GM21447 (cell line): ENCODE measurements around the gene PACRG.
"Not testable (repeated sequence)": the region's sequence is repeated elsewhere in the genome, so short reads cannot be mapped to it uniquely, and the experiment has no call there.

Source experiments
- ATAC-seq: cut with Tn5 transposase; IDR thresholded peaks from one replicate; pipeline ENCODE4 v1.9.1; 2021; ENCODE audit not compliant: unreplicated experiment

PACRG gene

DNA sequence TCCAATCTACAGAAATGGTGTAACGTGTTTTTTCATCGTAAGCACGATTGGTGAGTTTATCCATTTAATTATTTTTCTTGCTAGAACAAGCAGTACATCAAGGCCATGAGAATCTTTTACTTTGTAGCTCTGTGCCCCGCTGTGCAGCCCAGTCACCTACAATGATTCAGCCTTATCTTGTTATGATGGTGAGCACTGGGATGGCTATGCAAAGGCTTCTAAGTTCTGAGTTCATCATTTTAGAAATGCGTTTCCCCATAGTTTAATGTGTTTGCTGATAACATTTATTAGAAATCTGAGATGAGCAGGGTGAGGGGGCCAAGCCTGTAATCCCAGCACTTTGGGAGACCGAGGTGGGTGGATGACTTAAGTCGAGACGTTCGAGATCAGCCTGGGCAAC, 575.0 kb downstream of the PACRG start:
- ATAC-seq, result no peak

DNA sequence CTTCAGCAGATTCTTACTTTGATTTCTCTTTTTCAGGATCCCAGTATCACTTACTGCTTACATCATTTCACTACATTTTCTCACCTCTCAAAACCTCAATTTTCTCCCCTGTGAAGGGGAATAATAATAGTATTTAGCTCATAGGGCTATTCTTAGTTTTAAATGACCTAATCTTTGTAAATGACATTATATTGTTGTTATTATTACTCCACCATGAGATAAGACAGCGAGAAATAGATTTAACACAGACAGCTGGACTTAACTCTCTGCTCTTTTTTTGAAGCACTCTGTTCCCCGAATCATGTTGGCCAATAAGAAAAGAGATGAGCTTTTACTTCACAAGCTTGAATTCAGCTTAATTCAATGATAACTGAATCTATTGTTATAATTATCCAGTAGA, 578.2 kb downstream of the PACRG start:
- ATAC-seq, result no peak

DNA sequence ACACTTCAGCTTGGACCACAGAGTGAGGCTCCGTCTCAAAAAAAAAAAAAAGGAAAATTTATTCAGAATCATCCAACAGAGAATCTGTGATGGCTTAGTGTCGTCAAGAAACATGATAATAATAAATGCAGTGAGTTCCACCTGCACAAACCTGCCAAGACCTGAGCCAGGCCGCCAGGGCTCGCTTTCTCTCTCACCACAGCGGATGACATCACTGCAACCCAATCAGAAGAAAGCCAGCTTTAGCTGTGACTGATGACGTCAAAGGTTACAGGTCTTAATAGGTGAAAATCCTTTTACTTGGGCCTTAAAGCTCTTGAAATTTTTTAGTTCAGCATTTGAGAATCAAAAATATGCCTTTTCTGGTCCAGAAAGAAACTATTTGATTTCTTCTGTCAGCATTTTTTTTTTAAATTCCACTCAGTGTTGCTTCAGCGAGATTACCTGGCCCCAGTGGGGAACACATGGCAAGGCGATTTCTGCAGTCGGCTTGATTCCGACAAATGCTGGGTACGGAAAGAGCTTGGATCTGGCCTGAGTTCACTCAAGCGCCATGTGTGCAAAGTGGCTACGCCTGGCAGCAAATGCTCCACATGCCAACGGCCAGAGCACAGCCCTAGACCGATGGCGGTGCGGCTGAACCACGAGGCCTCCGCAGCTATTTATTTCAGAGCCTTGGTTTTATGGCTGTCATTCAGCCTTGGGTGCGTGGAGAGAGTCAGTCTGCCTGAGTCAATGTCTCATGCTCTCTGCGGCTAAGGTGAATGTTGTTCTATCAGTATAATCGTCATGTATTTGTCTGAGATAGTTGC, 581.1 kb downstream of the PACRG start:
- ATAC-seq, result no peak

DNA sequence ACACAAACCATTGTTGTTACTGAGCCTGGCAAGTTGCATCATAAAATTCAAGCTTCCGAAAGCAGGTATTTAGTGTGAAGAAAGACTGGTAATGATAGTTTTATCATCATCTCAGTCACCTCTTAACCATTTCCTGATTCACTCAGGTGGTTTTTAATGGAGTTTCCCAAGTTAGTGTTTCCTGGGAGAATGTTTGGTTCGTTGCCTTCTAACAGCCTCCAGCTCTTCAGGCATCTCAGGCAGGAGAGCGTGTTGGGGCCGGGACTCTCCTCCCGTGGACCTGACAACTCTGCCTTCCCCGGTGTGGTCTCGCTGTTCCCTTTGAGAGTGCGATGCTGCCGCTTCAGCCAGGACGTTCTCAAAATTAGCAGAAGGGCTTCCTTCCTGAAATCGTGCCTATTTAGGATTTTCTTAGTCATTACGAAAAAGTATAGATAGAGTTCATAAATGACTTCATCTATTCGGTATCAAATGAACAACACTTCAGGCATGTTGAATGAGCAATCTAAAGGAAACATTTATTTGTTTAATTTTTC, 581.8 kb downstream of the PACRG start:
- no peak for ATAC-seq

DNA sequence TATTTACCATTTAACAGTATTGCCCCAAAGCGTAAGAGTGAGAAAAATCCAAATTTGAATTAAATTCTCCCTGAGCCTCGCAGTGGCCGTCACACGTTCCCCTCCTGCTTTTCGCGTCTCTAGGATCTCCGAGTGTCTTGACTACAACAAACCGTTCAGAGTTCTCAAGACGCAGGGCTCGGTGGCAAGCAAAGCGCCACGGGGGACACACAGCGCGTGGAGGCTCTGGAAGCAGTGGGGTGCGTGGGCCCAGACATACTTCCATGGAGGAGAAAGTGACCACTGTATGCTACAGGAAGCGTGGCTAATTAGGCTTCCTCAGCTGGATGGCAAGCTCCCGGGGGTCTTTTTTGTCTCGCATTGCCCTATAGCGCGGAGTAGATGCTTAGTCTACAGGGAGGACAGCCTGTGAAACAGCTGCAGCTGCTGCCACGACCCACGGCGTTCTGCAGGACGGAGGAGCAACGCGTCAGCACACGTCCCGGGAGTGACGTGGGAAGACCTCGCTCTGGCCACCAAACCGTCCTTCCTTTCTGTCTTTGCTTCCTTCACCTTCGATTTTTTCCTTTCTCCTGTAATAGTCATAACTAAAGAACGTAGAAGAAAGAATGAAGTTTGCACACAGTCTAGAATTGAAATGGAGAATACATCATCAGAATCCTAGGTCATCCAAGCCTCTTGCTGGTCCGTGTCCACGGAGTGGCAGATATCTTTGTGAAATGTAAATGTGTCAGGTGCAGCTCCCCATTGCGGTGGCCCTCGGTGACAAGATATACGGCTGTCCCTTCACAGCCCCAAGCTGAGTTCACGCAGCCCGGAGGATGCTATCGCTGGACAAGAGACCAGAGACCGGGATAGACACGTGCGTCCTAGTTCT, 582.6 kb downstream of the PACRG start:
- ATAC-seq, result no peak

DNA sequence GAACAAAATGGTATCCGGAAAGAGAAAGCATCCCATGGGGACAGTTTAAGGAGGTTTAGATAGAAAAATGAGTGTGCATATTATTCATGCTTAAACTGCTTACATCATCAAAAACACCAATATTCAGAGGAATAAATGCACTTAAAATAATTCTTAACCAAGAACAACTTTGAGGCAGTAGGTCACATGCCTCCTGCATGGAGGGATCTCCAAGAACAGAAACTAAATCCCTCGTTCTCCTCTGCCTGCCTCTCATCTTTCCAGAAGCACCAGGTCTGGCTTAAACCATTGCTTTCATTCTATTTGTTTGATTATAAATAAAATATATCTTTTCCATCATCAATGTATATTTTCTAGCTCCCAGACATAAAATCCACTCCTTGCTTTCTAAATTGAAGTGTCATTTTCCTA, 583.2 kb downstream of the PACRG start:
- no peak for ATAC-seq

DNA sequence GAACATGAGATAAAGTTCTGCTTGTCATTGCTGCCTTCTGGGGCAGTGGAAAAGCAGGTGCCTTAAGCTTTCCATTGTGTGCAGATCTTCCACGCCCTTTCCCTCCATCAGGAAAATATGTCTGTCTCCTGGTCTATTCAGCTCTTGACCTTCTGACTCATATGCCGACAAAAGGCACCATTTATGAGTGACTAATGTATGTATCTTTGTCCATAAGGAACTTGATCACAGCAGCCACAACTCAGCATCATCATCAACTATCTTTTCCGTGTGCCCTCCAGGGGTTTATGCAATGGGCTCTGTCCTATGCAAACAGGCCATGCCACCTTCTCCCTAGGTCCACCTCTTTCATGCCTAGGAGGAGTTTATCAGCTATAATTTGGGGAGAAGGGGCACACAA, 584.1 kb downstream of the PACRG start:
- no peak for ATAC-seq

DNA sequence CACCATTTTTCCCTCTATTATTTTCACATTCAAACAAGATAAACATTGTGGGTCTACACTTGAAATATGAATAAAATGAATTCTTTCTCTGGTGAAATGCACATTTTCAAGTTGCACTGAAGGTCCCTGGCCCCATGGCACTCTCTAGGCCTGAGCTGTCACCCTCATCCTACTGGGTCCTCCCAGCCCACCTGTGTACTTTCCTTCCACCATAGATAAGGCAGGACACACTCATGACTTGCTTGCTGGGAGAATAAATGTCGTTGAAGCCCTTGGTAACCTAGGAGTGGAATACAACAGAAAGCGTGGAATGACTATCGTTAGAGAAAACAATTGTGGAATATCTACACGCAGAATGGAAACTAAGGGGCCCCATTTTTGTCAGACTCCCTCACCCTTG, 585.8 kb downstream of the PACRG start:
- ATAC-seq, result no peak

DNA sequence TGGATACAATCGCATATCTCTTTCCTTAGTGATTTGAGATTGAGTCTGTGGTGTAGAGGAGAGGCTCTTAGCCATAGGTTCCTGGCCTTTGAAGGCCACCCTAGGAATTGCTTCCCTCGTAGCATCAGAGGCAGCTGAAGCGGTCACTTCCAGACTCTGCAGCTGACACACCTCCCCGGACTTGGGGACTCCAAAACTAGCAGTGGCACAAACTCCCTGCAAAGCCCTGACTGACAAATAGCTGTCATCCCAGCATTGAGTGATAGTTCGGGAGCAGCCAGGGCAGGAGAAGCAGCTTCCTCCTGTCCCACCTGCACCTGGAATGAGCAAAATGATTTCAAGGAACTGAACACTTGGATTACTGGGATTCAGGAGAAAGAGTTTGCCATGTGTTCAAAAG, 586.2 kb downstream of the PACRG start:
- ATAC-seq, result no peak

DNA sequence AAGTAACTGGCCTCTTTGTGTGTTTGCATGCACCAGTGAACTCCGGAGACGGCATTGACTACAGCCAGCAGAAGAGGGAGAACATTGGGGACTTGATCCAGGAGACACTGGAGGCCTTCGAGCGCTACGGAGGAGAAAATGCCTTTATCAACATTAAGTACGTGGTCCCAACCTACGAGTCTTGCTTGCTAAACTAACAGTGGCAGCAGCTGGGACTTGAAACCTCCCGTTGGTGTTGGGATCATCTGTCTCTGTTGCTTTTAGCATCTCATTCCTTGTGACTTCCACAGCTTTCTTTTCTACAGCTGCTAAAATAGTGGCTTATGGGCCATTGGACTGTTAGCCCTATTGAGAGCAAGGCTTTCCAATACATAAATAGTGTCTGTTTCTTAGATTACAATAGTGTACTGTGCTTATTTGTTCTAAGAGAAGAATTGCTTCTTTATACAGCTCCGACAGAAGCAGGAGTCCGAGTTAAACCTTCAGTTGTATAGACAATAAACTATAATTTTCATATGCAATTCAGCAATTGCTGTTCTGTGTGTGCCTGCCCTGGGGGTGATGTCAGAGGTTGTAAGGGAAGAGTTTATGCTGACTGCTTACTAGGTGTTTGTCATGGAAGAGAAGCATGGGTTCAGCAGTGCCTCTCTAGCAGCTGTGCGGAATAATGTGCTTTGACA, 587.2 kb downstream of the PACRG start:
- ATAC-seq, result no peak

DNA sequence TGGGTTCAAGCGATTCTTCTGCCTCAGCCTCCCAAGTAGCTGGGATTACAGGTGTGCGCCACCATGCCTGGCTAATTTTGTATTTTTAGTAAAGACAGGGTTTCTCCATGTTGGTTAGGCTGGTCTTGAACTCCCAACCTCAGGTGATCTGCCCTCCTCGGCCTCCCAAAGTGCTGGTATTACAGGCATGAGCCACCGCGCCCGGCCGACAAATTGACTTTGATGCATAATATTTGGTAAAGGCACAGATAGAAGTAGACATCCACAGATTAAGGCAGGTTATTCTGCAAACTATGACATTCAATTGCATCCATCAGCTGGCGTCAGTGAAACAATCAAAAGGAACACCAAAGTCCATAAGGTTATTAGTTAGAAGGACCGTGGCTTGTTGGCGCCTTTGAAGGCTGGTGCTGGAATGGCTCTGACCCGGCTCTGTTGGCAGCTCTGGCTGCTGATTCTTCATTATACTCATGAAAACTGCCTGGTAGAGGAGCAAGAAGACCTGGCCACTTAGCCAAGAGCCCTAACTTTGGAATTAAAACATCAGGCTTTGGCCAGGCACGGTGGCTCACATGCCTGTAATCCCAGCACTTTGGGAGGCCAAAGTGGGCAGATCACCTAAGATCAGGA, 589.2 kb downstream of the PACRG start:
- ATAC-seq, result not testable (repeated sequence)

DNA sequence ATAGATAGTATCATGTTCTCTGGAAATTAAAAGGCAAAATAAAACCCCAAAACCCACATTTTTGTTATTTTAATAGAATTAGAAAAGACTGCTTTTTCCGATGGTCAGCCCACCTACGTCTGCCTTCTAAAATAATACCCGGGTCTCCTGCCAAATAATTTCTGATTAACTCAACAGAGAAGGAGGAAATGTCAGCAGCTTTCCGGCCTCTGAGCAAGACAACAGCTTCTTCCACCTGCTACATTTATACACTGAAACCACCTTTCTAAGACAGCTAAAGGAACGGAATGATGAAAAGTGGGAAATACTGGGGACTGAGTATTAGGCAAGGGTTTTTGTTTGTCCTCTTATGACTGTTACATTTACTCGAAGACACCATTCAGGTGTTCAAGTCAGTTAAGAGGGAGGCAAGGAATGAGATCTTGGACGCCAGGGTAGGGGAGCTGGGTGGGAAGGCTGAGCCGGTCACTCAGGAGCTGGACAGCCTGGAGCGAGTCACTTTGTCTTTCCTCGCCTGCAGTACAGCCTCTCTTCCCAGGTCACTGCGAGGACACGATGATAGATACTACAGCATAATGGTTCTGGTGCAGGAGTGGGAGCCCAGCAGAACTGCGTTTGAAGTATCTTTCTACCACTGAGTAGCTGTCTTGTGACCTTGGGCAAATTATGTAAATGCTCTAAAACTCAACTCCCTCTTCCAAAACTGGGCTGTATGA, 590.5 kb downstream of the PACRG start:
- ATAC-seq, result no peak

DNA sequence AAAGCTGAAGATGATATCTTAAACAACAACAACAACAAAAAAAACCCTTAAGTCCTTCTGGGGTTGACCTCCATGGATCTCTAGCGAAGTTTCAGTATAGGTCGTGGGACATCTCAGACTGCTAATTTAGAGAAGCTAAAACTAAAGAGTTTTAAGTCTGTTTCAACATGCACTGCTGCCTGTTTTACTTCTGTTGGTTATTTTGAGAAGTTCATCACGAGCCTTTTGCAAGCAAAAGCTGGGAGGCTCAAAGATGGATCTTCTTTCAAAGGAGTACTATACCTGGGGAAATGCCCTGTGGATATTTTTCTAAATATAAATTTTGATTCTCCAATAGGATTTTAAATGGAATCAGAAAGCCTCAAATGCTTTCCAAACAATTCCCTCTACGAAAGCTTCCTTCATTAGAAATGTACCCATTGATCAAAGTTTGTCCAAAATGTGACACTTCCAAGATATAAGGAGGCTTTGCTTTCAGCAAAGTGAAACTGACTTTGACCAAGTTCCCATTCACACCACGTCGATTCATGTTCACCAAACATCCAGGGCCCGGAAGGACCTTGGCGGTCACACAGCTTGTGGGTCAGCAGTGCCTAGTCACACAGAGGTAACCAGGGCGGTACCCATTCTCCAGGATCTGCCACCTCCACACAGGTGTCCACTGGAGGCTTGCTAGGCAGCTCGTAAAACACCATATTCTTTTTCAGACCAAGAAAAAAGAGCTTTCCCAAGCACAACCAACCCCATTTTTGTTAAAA, 592.0 kb downstream of the PACRG start:
- ATAC-seq, result no peak

DNA sequence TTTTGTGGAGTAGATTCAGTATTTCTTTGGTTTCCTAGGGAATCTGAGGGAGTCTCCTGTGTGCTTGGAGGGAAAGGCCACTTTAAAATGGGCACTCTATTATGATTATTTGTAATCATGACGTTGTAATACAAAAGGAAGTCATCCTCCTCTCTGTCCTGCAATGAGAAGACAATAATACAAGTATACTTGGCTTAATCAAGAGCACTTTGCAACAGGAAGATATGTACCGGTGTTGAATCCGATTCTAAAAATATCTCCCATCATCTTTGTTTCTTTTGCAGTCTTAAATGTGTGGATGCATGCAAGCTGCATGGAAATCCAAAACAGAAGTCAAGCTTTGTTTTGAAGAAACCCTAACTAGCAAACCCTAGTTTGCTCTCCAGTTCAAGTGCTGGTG, 592.6 kb downstream of the PACRG start:
- ATAC-seq, result no peak

DNA sequence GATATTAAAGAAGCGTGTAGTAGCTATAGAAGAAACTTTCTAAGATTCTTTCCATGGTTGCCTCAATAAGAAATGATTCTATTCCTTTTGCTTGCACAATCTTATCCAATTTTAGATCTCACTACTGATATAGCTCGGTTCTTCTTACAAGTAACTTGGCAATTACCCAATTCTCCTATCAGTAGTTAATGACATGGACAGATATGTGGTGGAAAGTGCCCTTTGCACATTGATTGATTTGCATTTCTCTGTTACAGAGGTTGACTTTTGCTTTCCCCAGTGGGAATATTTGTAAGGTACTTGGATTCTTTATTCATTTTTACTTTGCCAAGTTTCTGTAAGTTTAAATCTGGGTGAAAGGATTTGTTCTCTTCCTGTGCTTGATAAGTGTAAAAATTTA, 593.0 kb downstream of the PACRG start:
- no peak for ATAC-seq

DNA sequence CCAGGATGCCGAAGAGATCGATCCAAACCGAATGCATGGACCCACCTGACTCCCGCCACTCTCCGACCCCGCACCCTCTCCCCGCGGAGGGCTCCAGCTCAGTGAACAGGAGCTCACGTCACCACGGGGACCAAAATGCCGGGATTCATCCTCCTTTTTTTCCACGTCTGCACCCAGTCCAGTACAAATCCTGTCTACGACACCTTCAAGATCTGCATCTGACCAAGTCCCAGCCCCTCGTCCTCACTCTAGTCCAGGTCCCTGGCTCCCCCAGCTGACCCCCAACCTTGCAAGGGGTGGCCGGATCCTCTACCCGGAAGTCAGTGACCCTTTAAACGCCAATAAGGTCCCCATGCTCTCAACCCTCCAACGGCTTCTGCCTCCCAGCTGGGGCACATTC, 593.9 kb downstream of the PACRG start:
- ATAC-seq, result no peak

DNA sequence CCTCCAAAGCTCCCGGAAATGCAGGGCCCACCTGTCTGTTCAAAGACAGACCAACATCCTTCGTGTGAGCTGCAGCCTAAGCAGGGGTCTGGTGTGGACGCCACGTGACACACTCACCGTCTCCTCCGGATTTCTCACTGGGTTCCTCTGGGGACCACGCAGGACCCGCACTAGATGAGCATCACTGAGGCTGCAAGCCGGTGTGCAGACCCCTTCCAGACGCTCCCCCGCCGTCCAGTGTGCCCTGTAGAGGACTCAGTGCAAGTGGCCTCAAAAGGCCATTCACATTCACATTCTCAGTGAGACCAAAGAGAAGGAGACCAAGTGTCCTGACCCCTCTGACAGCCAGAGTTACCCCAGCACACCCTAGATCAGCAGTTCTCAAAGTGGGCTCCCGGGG, 595.5 kb downstream of the PACRG start:
- ATAC-seq, result no peak

DNA sequence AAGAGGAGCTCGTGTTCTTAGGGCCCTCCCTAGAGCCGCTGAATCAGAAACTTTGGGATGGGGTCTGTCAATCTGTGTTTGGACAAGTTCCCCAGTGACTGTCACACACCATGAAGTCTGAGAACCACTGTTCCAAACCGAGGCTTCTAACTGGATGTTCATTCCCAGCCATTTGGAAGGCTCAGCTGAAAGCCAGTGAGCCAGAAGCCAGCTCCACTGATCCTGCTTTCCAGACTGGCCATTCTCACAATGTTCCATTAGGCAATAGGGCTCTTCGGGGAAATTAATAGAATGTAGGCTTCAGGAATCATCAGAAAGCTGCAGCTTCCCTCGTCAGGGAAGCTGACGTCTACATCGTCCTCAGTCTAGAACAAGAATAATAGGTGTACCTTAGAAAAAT, 595.9 kb downstream of the PACRG start:
- ATAC-seq, result no peak

DNA sequence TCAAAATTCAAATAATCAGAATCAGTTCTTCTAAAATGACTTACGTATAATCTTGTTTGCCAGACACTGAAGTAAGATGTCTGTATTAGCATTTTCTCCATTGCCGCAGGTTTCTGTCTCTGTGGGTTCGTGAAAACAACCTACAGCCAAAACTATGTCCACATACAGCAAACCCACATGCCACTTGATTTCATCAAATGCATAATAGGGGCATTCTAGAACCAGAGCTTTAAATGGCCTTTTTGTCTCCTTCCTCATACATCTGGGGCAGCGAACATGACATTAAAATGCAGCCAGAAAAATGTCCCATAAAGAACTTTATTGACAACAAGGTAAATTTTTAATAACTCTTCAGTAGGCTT, 596.5 kb downstream of the PACRG start:
- no peak for ATAC-seq
